PC-9 (cell line): ENCODE results near the gene IL1RAP. TPM values are rescaled to one million over a fixed set of nuclear protein-coding genes. Genes with fewer than 3 reads are reported as not detected.

Source experiments
- BruUV-seq: library from RNA; stranded (reverse); fragments of 400-500 nt; replicated peaks from 2 replicates; lab custom pipeline; 2021; lab: Mats Ljungman, UMichigan
- CTCF ChIA-PET: fragments of 300-600 bp; sonication (Branson Sonifier 250); formaldehyde crosslinking; loops from one replicate; lab custom pipeline; 2022; ENCODE audit warnings: antibody characterized with exemption; lab: Charles Lee
- POLR2A ChIA-PET: fragments of 300-600 bp; sonication (Branson Sonifier 250); formaldehyde crosslinking; loops from one replicate; lab custom pipeline; 2022; ENCODE audit warnings: antibody characterized with exemption; ENCODE audit not compliant: unreplicated experiment; lab: Charles Lee
- DNase-seq, 2 experiments: peaks; one replicate each; pipeline versions ENCODE4 v3.0.0 to v3.0.0-alpha.2; 2015 to 2022; ENCODE audit warnings: mixed read lengths in 1 of 2
- H2AFZ ChIP-seq: fragments of 200-600 bp; sonication (generic); 2 replicates; pipeline ENCODE4 v1.8.1; 2017; ENCODE audit warnings: antibody characterized with exemption
- H3F3A ChIP-seq: fragments of 200-600 bp; sonication (generic); 2 replicates; pipeline ENCODE4 v1.8.1; 2017; ENCODE audit warnings: antibody characterized with exemption, mild to moderate bottlenecking, low read depth; ENCODE audit not compliant: insufficient read depth
- H3K27ac ChIP-seq: fragments of 200-600 bp; sonication (generic); 2 replicates; pipeline ENCODE4 v1.6.1; 2016; ENCODE audit warnings: mixed run types
- H3K27me3 ChIP-seq: fragments of 200-600 bp; sonication (generic); 2 replicates; pipeline ENCODE4 v1.6.1; 2016; ENCODE audit warnings: low read depth, mixed run types; ENCODE audit not compliant: insufficient read depth
- H3K36me3 ChIP-seq: fragments of 200-600 bp; sonication (generic); 2 replicates; pipeline ENCODE4 v1.6.1; 2016; ENCODE audit warnings: low read depth, mixed run types
- H3K4me1 ChIP-seq: fragments of 200-600 bp; sonication (generic); replicated peaks from 2 replicates; pipeline ENCODE4 v1.6.1; 2016; ENCODE audit warnings: mixed run types; ENCODE audit not compliant: insufficient read depth
- H3K4me2 ChIP-seq: fragments of 200-600 bp; sonication (generic); 2 replicates; pipeline ENCODE4 v1.6.1; 2017; ENCODE audit warnings: mixed run types
- H3K4me3 ChIP-seq: fragments of 200-600 bp; sonication (generic); 2 replicates; pipeline ENCODE4 v1.6.1; 2016; ENCODE audit warnings: mixed run types
- H3K79me2 ChIP-seq: fragments of 200-600 bp; sonication (generic); 2 replicates; pipeline ENCODE4 v1.6.1; 2017; ENCODE audit warnings: low read depth, mixed run types
- H3K9me2 ChIP-seq: fragments of 200-600 bp; sonication (generic); 2 replicates; pipeline ENCODE4 v1.8.1; 2017; ENCODE audit warnings: mild to moderate bottlenecking; ENCODE audit not compliant: insufficient read depth
- H3K9me3 ChIP-seq: fragments of 200-600 bp; sonication (generic); 2 replicates; pipeline ENCODE4 v1.8.1; 2016; ENCODE audit warnings: low read depth; ENCODE audit not compliant: insufficient read depth
- H4K20me1 ChIP-seq: fragments of 200-600 bp; sonication (generic); 2 replicates; pipeline ENCODE4 v1.8.1; 2017; ENCODE audit not compliant: insufficient read depth
- CTCF ChIP-seq: fragments of 200-600 bp; sonication (generic); conservative IDR thresholded peaks from 2 replicates; pipeline ENCODE4 v1.6.1; 2017; ENCODE audit warnings: mixed run types, antibody characterized with exemption, mild to moderate bottlenecking, moderate library complexity
- EZH2 ChIP-seq: fragments of 200-600 bp; sonication (generic); IDR thresholded peaks from 2 replicates; pipeline ENCODE4 v1.8.0; 2017; ENCODE audit warnings: antibody characterized with exemption, low read depth
- intact Hi-C: fragments of 100-400 bp; cut with micrococcal nuclease; formaldehyde crosslinking; loops from one replicate; pipeline ENCODE4 v1.10.0; 2022; ENCODE audit not compliant: unreplicated experiment
- total RNA-seq: library from RNA; stranded (reverse); gene quantifications from 2 replicates; pipeline ENCODE4 v1.2.3, GENCODE V29; 2021

The IL1RAP gene
- total RNA-seq, 1 experiment from 2014 or later = 13.3 TPM

- POLR2A ChIA-PET = no interaction called here
- no peaks in the 10 kb centered on the region for H3K9me2 ChIP-seq
- no peaks in the 10 kb centered on the region for H4K20me1 ChIP-seq
- no peaks in the 10 kb centered on the region for H3K9me3 ChIP-seq
- H3K4me2 ChIP-seq = peak overlapping the region; percentile 88; the same call in 1 of the 2 replicates
- H3F3A ChIP-seq = peaks cover 16% of the 10 kb centered on the region; the same call in 1 of the 2 replicates
- BruUV-seq = no TSS peak
- peaks cover 23% of the 10 kb centered on the region for H3K4me1 ChIP-seq
- intact Hi-C loops = loop anchor here (1.0 to 10.0 kb wide), 5 partner anchors 54 to 725 kb away; partner anchors contain the start of gene CLDN1
- no peak for TF ChIP-seq EZH2
- H3K4me3 ChIP-seq = no peak overlapping the region
- H3K27ac ChIP-seq = no peak overlapping the region
- no peaks in the 10 kb centered on the region for H3K27me3 ChIP-seq
- no peaks in the 10 kb centered on the region for H3K79me2 ChIP-seq
- DNase-seq = no peak
- CTCF ChIA-PET = no interaction called here
- H2AFZ ChIP-seq = peak overlapping the region; percentile 81
- H3K36me3 ChIP-seq = no peaks in the 10 kb centered on the region
These were observed 1.2 kb upstream of the IL1RAP start for GRCh38 chr3:190512666-190513065.

- Histone ChIP-seq H3K79me2 (no peaks in the 10 kb centered on the region), H3F3A (peaks cover 16% of the 10 kb centered on the region; the same call in 1 of the 2 replicates), H3K9me3 (no peaks in the 10 kb centered on the region), H3K4me2 (peak overlapping the region; percentile 88), H4K20me1 (no peaks in the 10 kb centered on the region), H3K27ac (0 out of 2 replicates have a peak overlapping the region, but pooled peaks have one; percentile 0), H3K36me3 (no peaks in the 10 kb centered on the region), H3K9me2 (no peaks in the 10 kb centered on the region), H3K4me1 (peaks cover 27% of the 10 kb centered on the region), H2AFZ (peak overlapping the region; percentile 97), H3K4me3 (peak overlapping the region; percentile 80), H3K27me3 (no peaks in the 10 kb centered on the region)
- TF ChIP-seq CTCF = no peak
- TF ChIP-seq EZH2 = no peak
- BruUV-seq = no TSS peak
- intact Hi-C loops = loop anchor here (1.0 to 10.0 kb wide), 8 partner anchors 19 to 723 kb away; partner anchors contain the start of gene CLDN1
- peak; percentile 48 to 60 for DNase-seq
- POLR2A ChIA-PET = interaction anchor here (0.5 to 0.9 kb wide), 6 partner anchors 19 to 550 kb away, joined by 3 to 16 read pairs (median 4); no protein-coding TSS in a partner anchor
- CTCF ChIA-PET = interaction anchor here (0.6 to 1.0 kb wide), 11 partner anchors 19 to 394 kb away, joined by 3 to 16 read pairs (median 5); no protein-coding TSS in a partner anchor
These were observed 698 bp downstream of the IL1RAP start for GRCh38 chr3:190514413-190515153.

- Histone ChIP-seq H3K4me2 (no peak overlapping the region), H4K20me1 (no peaks in the 10 kb centered on the region), H3K27me3 (no peaks in the 10 kb centered on the region), H2AFZ (no peak overlapping the region), H3K27ac (no peak overlapping the region), H3K9me2 (no peaks in the 10 kb centered on the region), H3K36me3 (no peaks in the 10 kb centered on the region), H3K79me2 (no peaks in the 10 kb centered on the region), H3K9me3 (no peaks in the 10 kb centered on the region), H3F3A (peaks cover 16% of the 10 kb centered on the region; the same call in 1 of the 2 replicates), H3K4me1 (peaks cover 27% of the 10 kb centered on the region), H3K4me3 (no peak overlapping the region)
- CTCF ChIA-PET = no interaction called here
- POLR2A ChIA-PET = interaction anchor here (0.7 kb wide), 1 partner anchor 694 kb away, joined by 6 read pairs; no protein-coding TSS in a partner anchor
- no TSS peak for BruUV-seq
- no peak for DNase-seq
- intact Hi-C loops = loop anchor here (10.0 kb wide), 2 partner anchors 192 to 552 kb away; partner anchors contain the start of gene CLDN1
- TF ChIP-seq EZH2 (no peak), CTCF (no peak)
These were observed 2.5 kb downstream of the IL1RAP start for GRCh38 chr3:190516416-190516815.
